Measurements from ENCODE around the gene ACACA.
"Not testable (repeated sequence)": the region's sequence is repeated elsewhere in the genome, so short reads cannot be mapped to it uniquely, and the experiment has no call there.

ACACA gene

GRCh38 chr17:37098152-37098551 is 308.5 kb downstream of the ACACA start:
- no peak for DNase-seq (ENCODE audit: low read depth)

GRCh38 chr17:37097154-37097553 is 309.5 kb downstream of the ACACA start:
- DNase-seq (ENCODE audit: low read depth), result no peak

GRCh38 chr17:37096071-37096470 is 310.6 kb downstream of the ACACA start:
- no peak for DNase-seq (ENCODE audit: low read depth)

- no peak for DNase-seq (ENCODE audit: low read depth)
Observed at GRCh38 chr17:37094391-37094790, 312.2 kb downstream of the ACACA start.

- DNase-seq (ENCODE audit: low read depth), result no peak
Observed at GRCh38 chr17:37092701-37093100, 313.9 kb downstream of the ACACA start.

- DNase-seq (ENCODE audit: low read depth), result no peak
Observed at GRCh38 chr17:37092071-37092470, 314.6 kb downstream of the ACACA start.

GRCh38 chr17:37090941-37091340 is 315.7 kb downstream of the ACACA start:
- DNase-seq (ENCODE audit: low read depth), result no peak

GRCh38 chr17:37089956-37090355 is 316.7 kb downstream of the ACACA start:
- peak; percentile 51 for DNase-seq (ENCODE audit: low read depth)

- DNase-seq (ENCODE audit: low read depth), result no peak
Observed at GRCh38 chr17:37088913-37089312, 317.7 kb downstream of the ACACA start.

- no peak for DNase-seq (ENCODE audit: low read depth)
Observed at GRCh38 chr17:37088459-37088858, 318.2 kb downstream of the ACACA start.

- no peak for DNase-seq (ENCODE audit: low read depth)
Observed at GRCh38 chr17:37087683-37088082, 319.0 kb downstream of the ACACA start.

GRCh38 chr17:37086948-37087347 is 319.7 kb downstream of the ACACA start:
- no peak for DNase-seq (ENCODE audit: low read depth)

GRCh38 chr17:37086334-37086733 is 320.3 kb downstream of the ACACA start:
- no peak for DNase-seq (ENCODE audit: low read depth)

GRCh38 chr17:37084372-37084771 is 322.3 kb downstream of the ACACA start:
- no peak for DNase-seq (ENCODE audit: low read depth)

GRCh38 chr17:37083456-37083855 is 323.2 kb downstream of the ACACA start:
- DNase-seq (ENCODE audit: low read depth), result no peak

GRCh38 chr17:37082985-37083384 is 323.7 kb downstream of the ACACA start:
- no peak for DNase-seq (ENCODE audit: low read depth)

- no peak for DNase-seq (ENCODE audit: low read depth)
Observed at GRCh38 chr17:37082311-37082860, 324.2 kb downstream of the ACACA start.

GRCh38 chr17:37081287-37081686 is 325.3 kb downstream of the ACACA start:
- DNase-seq (ENCODE audit: low read depth), result no peak

- no peak for DNase-seq (ENCODE audit: low read depth)
Observed at GRCh38 chr17:37079735-37080134, 326.9 kb downstream of the ACACA start.

- no peak for DNase-seq (ENCODE audit: low read depth)
Observed at GRCh38 chr17:37079065-37079708, 327.4 kb downstream of the ACACA start.

- DNase-seq (ENCODE audit: low read depth), result not testable (repeated sequence)
Observed at GRCh38 chr17:37073464-37073863, 333.2 kb downstream of the ACACA start.

GRCh38 chr17:37069087-37069486 is 337.5 kb downstream of the ACACA start:
- no peak for DNase-seq (ENCODE audit: low read depth)

- no peak for DNase-seq (ENCODE audit: low read depth)
Observed at GRCh38 chr17:37068266-37068665, 338.4 kb downstream of the ACACA start.

GRCh38 chr17:37067555-37068111 is 339.0 kb downstream of the ACACA start:
- no peak for DNase-seq (ENCODE audit: low read depth)

Measured in T-helper 22 cell (primary cell).